HG03342 (cell line): ENCODE results near the gene PRKCE.

ENCODE experiments used
- ATAC-seq: cut with Tn5 transposase; IDR thresholded peaks from one replicate; pipeline ENCODE4 v1.9.1; 2021; ENCODE audit warnings: mild to moderate bottlenecking, moderate library complexity; ENCODE audit not compliant: unreplicated experiment

The PRKCE gene

GRCh38 chr2:46062637-46063412 lies 411.4 kb downstream of the PRKCE start:
- ATAC-seq = no peak

- ATAC-seq = no peak
Measured at GRCh38 chr2:46064396-46064795, 412.9 kb downstream of the PRKCE start.

- ATAC-seq = no peak
Measured at GRCh38 chr2:46065152-46065551, 413.7 kb downstream of the PRKCE start.

- ATAC-seq = no peak
Measured at GRCh38 chr2:46066116-46066515, 414.6 kb downstream of the PRKCE start.

- ATAC-seq = no peak
Measured at GRCh38 chr2:46066601-46067000, 415.1 kb downstream of the PRKCE start.

GRCh38 chr2:46067062-46067461 lies 415.6 kb downstream of the PRKCE start:
- ATAC-seq = no peak

GRCh38 chr2:46067501-46068305 lies 416.2 kb downstream of the PRKCE start:
- ATAC-seq = no peak

- no peak for ATAC-seq
Measured at GRCh38 chr2:46068636-46069035, 417.2 kb downstream of the PRKCE start.

- no peak for ATAC-seq
Measured at GRCh38 chr2:46071074-46071473, 419.6 kb downstream of the PRKCE start.

- no peak for ATAC-seq
Measured at GRCh38 chr2:46072101-46072820, 420.8 kb downstream of the PRKCE start.

- no peak for ATAC-seq
Measured at GRCh38 chr2:46073540-46074046, 422.1 kb downstream of the PRKCE start.

GRCh38 chr2:46074501-46074900 lies 423.0 kb downstream of the PRKCE start:
- no peak for ATAC-seq

- no peak for ATAC-seq
Measured at GRCh38 chr2:46075848-46076247, 424.4 kb downstream of the PRKCE start.

- no peak for ATAC-seq
Measured at GRCh38 chr2:46076251-46076650, 424.8 kb downstream of the PRKCE start.

GRCh38 chr2:46076875-46077274 lies 425.4 kb downstream of the PRKCE start:
- ATAC-seq = no peak

- ATAC-seq = no peak
Measured at GRCh38 chr2:46077522-46078107, 426.1 kb downstream of the PRKCE start.

- no peak for ATAC-seq
Measured at GRCh38 chr2:46079985-46080560, 428.6 kb downstream of the PRKCE start.

- no peak for ATAC-seq
Measured at GRCh38 chr2:46082531-46083485, 431.3 kb downstream of the PRKCE start.

GRCh38 chr2:46086578-46087070 lies 435.1 kb downstream of the PRKCE start:
- no peak for ATAC-seq
